Neuronal stem cell (in vitro differentiated cells): ENCODE data around the gene TXK.

Source experiments
- DNase-seq: peaks from one replicate; pipeline ENCODE4 v3.0.0-alpha.2; 2013; ENCODE audit warnings: low spot score
- H2AFZ ChIP-seq: one replicate; pipeline ENCODE4 v1.6.1; 2013; ENCODE audit warnings: mild to moderate bottlenecking, low read length, inconsistent platforms
- H2AK5ac ChIP-seq: 2 replicates; pipeline ENCODE4 v1.6.1; 2013; ENCODE audit warnings: low read depth, mild to moderate bottlenecking, inconsistent platforms, low read length, moderate library complexity, mixed read lengths
- H2BK120ac ChIP-seq: 2 replicates; pipeline ENCODE4 v1.6.1; 2013; ENCODE audit warnings: low read depth, mild to moderate bottlenecking, inconsistent platforms, low read length, moderate library complexity, mixed read lengths
- H2BK12ac ChIP-seq: one replicate; pipeline ENCODE4 v1.6.1; 2013; ENCODE audit warnings: low read length, inconsistent platforms
- H2BK15ac ChIP-seq: 2 replicates; pipeline ENCODE4 v1.6.1; 2013; ENCODE audit warnings: mild to moderate bottlenecking, low read length, inconsistent platforms, mixed read lengths
- H2BK5ac ChIP-seq: one replicate; pipeline ENCODE4 v1.6.1; 2013; ENCODE audit warnings: inconsistent platforms, mild to moderate bottlenecking, low read length, moderate library complexity
- H3K14ac ChIP-seq: one replicate; pipeline ENCODE4 v1.6.1; 2013; ENCODE audit warnings: low read length, inconsistent platforms
- H3K18ac ChIP-seq: 2 replicates; pipeline ENCODE4 v1.6.1; 2013; ENCODE audit warnings: low read length, inconsistent platforms
- H3K23ac ChIP-seq: 2 replicates; pipeline ENCODE4 v1.6.1; 2013; ENCODE audit warnings: low read depth, mild to moderate bottlenecking, mixed read lengths, low read length, inconsistent platforms; ENCODE audit not compliant: poor library complexity
- H3K27ac ChIP-seq: replicated peaks from 3 replicates; pipeline ENCODE4 v1.5.1; 2013; ENCODE audit warnings: low read length, inconsistent platforms
- H3K27me3 ChIP-seq, 3 experiments: 2 replicates each; pipeline ENCODE4 v1.6.1; 2013; ENCODE audit warnings: low read length in 3 of 3, mild to moderate bottlenecking in 2 of 3, inconsistent platforms in 1 of 3, low read depth in 1 of 3, mixed read lengths in 1 of 3, moderate library complexity in 1 of 3; ENCODE audit not compliant: control insufficient read depth in 3 of 3, insufficient read depth in 3 of 3
- H3K36me3 ChIP-seq, 2 donors: replicated peaks in 1 of 2; 2 replicates each; pipeline ENCODE4 v1.6.1; 2013; ENCODE audit warnings: low read length in 2 of 2; ENCODE audit not compliant: control insufficient read depth in 2 of 2, insufficient read depth in 2 of 2
- H3K4ac ChIP-seq: 2 replicates; pipeline ENCODE4 v1.6.1; 2013; ENCODE audit warnings: inconsistent platforms, mild to moderate bottlenecking, low read length, moderate library complexity
- H3K4me1 ChIP-seq, 2 donors: 1 replicate in 1 of 2; 2 replicates in 1 of 2; pipeline ENCODE4 v1.6.1; 2013; ENCODE audit warnings: low read length in 2 of 2, low read depth in 1 of 2; ENCODE audit not compliant: control insufficient read depth in 2 of 2, insufficient read depth in 1 of 2
- H3K4me2 ChIP-seq: one replicate; pipeline ENCODE4 v1.6.1; 2013; ENCODE audit warnings: mild to moderate bottlenecking, low read length, inconsistent platforms; ENCODE audit not compliant: insufficient read depth, poor library complexity, severe bottlenecking
- H3K4me3 ChIP-seq, 2 donors: 2 replicates each; pipeline ENCODE4 v1.5.1; 2013; ENCODE audit warnings: low read length in 2 of 2, mild to moderate bottlenecking in 2 of 2, inconsistent platforms in 1 of 2, moderate library complexity in 1 of 2
- H3K79me1 ChIP-seq: one replicate; pipeline ENCODE4 v1.6.1; 2013; ENCODE audit warnings: low read depth, mild to moderate bottlenecking, inconsistent platforms, low read length, moderate library complexity
- H3K9ac ChIP-seq: one replicate; pipeline ENCODE4 v1.6.1; 2013; ENCODE audit warnings: mild to moderate bottlenecking, low read depth, low read length, inconsistent platforms; ENCODE audit not compliant: poor library complexity
- H3K9me3 ChIP-seq, 2 donors: replicated peaks in 1 of 2; 2 replicates each; pipeline versions ENCODE3 to v1.6.1; 2013; ENCODE audit warnings: low read length in 2 of 2, mild to moderate bottlenecking in 2 of 2, inconsistent platforms in 1 of 2, low read depth in 1 of 2, mixed read lengths in 1 of 2, moderate library complexity in 1 of 2; ENCODE audit not compliant: control insufficient read depth in 2 of 2, insufficient read depth in 1 of 2
- H4K8ac ChIP-seq: one replicate; pipeline ENCODE4 v1.6.1; 2013; ENCODE audit warnings: low read depth, mild to moderate bottlenecking, inconsistent platforms, low read length, moderate library complexity
- H4K91ac ChIP-seq: one replicate; pipeline ENCODE4 v1.6.1; 2013; ENCODE audit warnings: low read length, low read depth, mild to moderate bottlenecking, inconsistent platforms; ENCODE audit not compliant: poor library complexity
- WGBS, 2 donors: extraction: QIAGEN DNeasy Blood & Tissue Kit; methylation state at CpG; one replicate each; pipeline ENCODE4 v1.1.7; 2013; ENCODE audit warnings: missing lambda C conversion rate in 2 of 2, mixed read lengths in 1 of 2; ENCODE audit not compliant: insufficient read length in 2 of 2, insufficient replicate concordance in 1 of 2; ENCODE audit errors: extremely low coverage in 2 of 2; 5-methylcytosine and 5-hydroxymethylcytosine counted together

TXK gene

GRCh38 chr4:48041535-48042137 is 92.4 kb downstream of the TXK start:
- Histone ChIP-seq H3K23ac (no peak overlapping the region), H2BK120ac (no peak overlapping the region), H2BK5ac (no peak overlapping the region), H3K9ac (no peak overlapping the region), H3K27me3 (no peaks in the 10 kb centered on the region), H2AK5ac (no peak overlapping the region), H3K4ac (no peak overlapping the region), H3K36me3 (no peaks in the 10 kb centered on the region), H3K27ac (no peak overlapping the region), H4K91ac (no peak overlapping the region), H3K4me3 (no peak overlapping the region), H3K9me3 (no peaks in the 10 kb centered on the region), H3K18ac (no peak overlapping the region), H3K4me1 (no peaks in the 10 kb centered on the region), H3K14ac (no peak overlapping the region), H4K8ac (no peak overlapping the region), H3K4me2 (no peak overlapping the region), H2BK12ac (no peak overlapping the region), H2AFZ (no peak overlapping the region), H3K79me1 (no peaks in the 10 kb centered on the region), H2BK15ac (no peak overlapping the region)
- DNase-seq = no peak
- no CpG with 5 or more reads among the region's 4 CpGs for WGBS, 2 donors

GRCh38 chr4:48039561-48039960 is 94.5 kb downstream of the TXK start:
- Histone ChIP-seq H3K27ac (no peak overlapping the region), H2AFZ (no peak overlapping the region), H3K18ac (no peak overlapping the region), H3K4me1 (no peaks in the 10 kb centered on the region), H3K4me3 (no peak overlapping the region), H3K23ac (no peak overlapping the region), H3K27me3 (no peaks in the 10 kb centered on the region), H2BK5ac (no peak overlapping the region), H4K8ac (no peak overlapping the region), H2BK15ac (no peak overlapping the region), H3K36me3 (no peaks in the 10 kb centered on the region), H3K14ac (no peak overlapping the region), H2AK5ac (no peak overlapping the region), H3K79me1 (no peaks in the 10 kb centered on the region), H2BK120ac (no peak overlapping the region), H3K9me3 (no peaks in the 10 kb centered on the region), H3K4me2 (no peak overlapping the region), H3K4ac (no peak overlapping the region), H4K91ac (no peak overlapping the region), H3K9ac (no peak overlapping the region), H2BK12ac (no peak overlapping the region)
- no peak for DNase-seq

GRCh38 chr4:48038666-48039065 is 95.4 kb downstream of the TXK start:
- H3K9me3 ChIP-seq = no peaks in the 10 kb centered on the region
- H3K27ac ChIP-seq = no peak overlapping the region
- H3K4me2 ChIP-seq = no peak overlapping the region
- H4K8ac ChIP-seq = no peak overlapping the region
- no CpG with 5 or more reads among the region's 2 CpGs for WGBS, 2 donors
- no peak overlapping the region for H2AK5ac ChIP-seq
- H3K9ac ChIP-seq = no peak overlapping the region
- no peaks in the 10 kb centered on the region for H3K4me1 ChIP-seq
- no peak overlapping the region for H3K4me3 ChIP-seq
- no peak overlapping the region for H3K18ac ChIP-seq
- H3K27me3 ChIP-seq = no peaks in the 10 kb centered on the region
- no peak overlapping the region for H3K14ac ChIP-seq
- no peak overlapping the region for H2AFZ ChIP-seq
- no peaks in the 10 kb centered on the region for H3K36me3 ChIP-seq
- H2BK15ac ChIP-seq = no peak overlapping the region
- no peak overlapping the region for H2BK12ac ChIP-seq
- H2BK120ac ChIP-seq = no peak overlapping the region
- H3K4ac ChIP-seq = no peak overlapping the region
- H2BK5ac ChIP-seq = no peak overlapping the region
- no peaks in the 10 kb centered on the region for H3K79me1 ChIP-seq
- no peak overlapping the region for H4K91ac ChIP-seq
- H3K23ac ChIP-seq = no peak overlapping the region
- no peak for DNase-seq

- DNase-seq = no peak
- no peak overlapping the region for H3K27ac ChIP-seq
- H2BK120ac ChIP-seq = no peak overlapping the region
- no peak overlapping the region for H3K23ac ChIP-seq
- H3K9ac ChIP-seq = no peak overlapping the region
- H3K36me3 ChIP-seq = no peaks in the 10 kb centered on the region
- H3K14ac ChIP-seq = no peak overlapping the region
- H3K79me1 ChIP-seq = no peaks in the 10 kb centered on the region
- H3K18ac ChIP-seq = no peak overlapping the region
- H2BK15ac ChIP-seq = no peak overlapping the region
- no peaks in the 10 kb centered on the region for H3K27me3 ChIP-seq
- H4K91ac ChIP-seq = no peak overlapping the region
- H3K4me3 ChIP-seq = no peak overlapping the region
- H3K4ac ChIP-seq = no peak overlapping the region
- H2AK5ac ChIP-seq = no peak overlapping the region
- WGBS, 2 donors = no CpG with 5 or more reads among the region's 2 CpGs
- no peak overlapping the region for H4K8ac ChIP-seq
- H2BK5ac ChIP-seq = no peak overlapping the region
- no peak overlapping the region for H2AFZ ChIP-seq
- H2BK12ac ChIP-seq = no peak overlapping the region
- H3K4me2 ChIP-seq = no peak overlapping the region
- H3K4me1 ChIP-seq = no peaks in the 10 kb centered on the region
- H3K9me3 ChIP-seq = no peaks in the 10 kb centered on the region
Observed at GRCh38 chr4:48037117-48037462, 97.0 kb downstream of the TXK start.
